ACC112 (cell line): ENCODE measurements around the gene DNAH14.
"Not testable (repeated sequence)": the region's sequence is repeated elsewhere in the genome, so short reads cannot be mapped to it uniquely, and the experiment has no call there.

Experiments used
- H2AFZ ChIP-seq: fragments of 200-600 bp; sonication (generic); one replicate; pipeline ENCODE4 v1.6.0; 2017; ENCODE audit warnings: antibody characterized with exemption, low read length; ENCODE audit not compliant: unreplicated experiment
- H3K27ac ChIP-seq: fragments of 200-600 bp; sonication (generic); 2 replicates; pipeline ENCODE4 v1.5.1; 2014; ENCODE audit warnings: low read depth, mild to moderate bottlenecking, antibody characterized with exemption, low read length, moderate library complexity
- H3K27me3 ChIP-seq: fragments of 200-600 bp; sonication (generic); 2 replicates; pipeline ENCODE4 v1.6.1; 2014; ENCODE audit warnings: mild to moderate bottlenecking, antibody characterized with exemption, low read length, moderate library complexity, mixed read lengths; ENCODE audit not compliant: insufficient read depth
- H3K36me3 ChIP-seq: fragments of 200-600 bp; sonication (generic); 2 replicates; pipeline ENCODE4 v1.6.1; 2016; ENCODE audit warnings: mild to moderate bottlenecking, antibody characterized with exemption, low read length, moderate library complexity, mixed read lengths; ENCODE audit not compliant: insufficient read depth
- H3K4me1 ChIP-seq: fragments of 200-600 bp; sonication (generic); one replicate; pipeline ENCODE4 v1.6.1; 2016; ENCODE audit warnings: low read length, mixed read lengths; ENCODE audit not compliant: insufficient read depth, unreplicated experiment, control insufficient read depth
- H3K4me3 ChIP-seq: fragments of 200-600 bp; sonication (generic); 2 replicates; pipeline ENCODE4 v1.5.1; 2014; ENCODE audit warnings: mild to moderate bottlenecking, low read depth, low read length
- H3K79me2 ChIP-seq: fragments of 200-600 bp; sonication (generic); one replicate; pipeline ENCODE4 v1.6.0; 2016; ENCODE audit warnings: low read length; ENCODE audit not compliant: control insufficient read depth, unreplicated experiment, insufficient read depth

Gene DNAH14

DNA sequence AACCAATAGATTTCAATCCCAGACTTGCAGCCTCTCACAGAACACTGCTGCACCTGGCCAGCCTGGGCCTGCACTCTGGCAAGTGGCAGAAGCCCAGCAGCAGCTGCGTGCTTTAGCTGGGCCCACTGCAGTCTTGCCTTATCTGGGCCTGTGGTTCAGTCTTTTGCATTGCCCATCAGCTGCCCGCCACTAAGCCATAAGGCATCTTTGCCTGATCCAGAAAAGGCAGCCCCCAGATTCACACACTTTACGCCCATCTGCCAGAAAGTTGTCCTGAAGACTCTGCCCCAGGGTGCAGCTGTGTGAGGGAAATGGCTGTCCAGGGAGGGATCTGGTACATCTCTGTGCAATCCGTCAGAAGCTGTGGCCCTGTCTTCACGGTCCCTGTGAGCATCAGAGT is 217.0 kb downstream of the DNAH14 start:
- no peaks in the 10 kb centered on the region for H3K27me3 ChIP-seq
- H3K27ac ChIP-seq = no peak overlapping the region
- no peak overlapping the region for H2AFZ ChIP-seq
- no peaks in the 10 kb centered on the region for H3K4me1 ChIP-seq
- H3K79me2 ChIP-seq = no peaks in the 10 kb centered on the region
- no peaks in the 10 kb centered on the region for H3K36me3 ChIP-seq
- no peak overlapping the region for H3K4me3 ChIP-seq

DNA sequence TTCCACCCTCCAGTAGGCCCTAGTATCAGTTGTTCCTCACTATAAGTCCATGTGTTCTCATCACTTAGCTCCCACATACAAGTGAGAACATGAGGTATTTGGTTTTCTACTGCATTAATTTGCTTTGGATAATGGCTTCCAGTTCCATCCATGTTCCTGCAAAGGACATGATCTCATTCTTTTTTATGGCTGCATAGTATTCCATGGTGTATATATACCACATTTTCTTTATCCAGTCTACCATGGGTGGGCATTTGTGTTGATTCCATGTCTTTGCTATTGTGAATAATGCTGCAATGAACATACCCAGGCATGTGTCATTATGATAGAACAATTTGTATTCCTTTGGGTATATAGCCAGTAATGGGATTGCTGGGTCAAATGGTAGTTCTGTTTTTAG is 218.3 kb downstream of the DNAH14 start:
- not testable (repeated sequence) for H3K79me2 ChIP-seq, H3K27ac ChIP-seq, H3K27me3 ChIP-seq, H3K36me3 ChIP-seq, H3K4me1 ChIP-seq, H2AFZ ChIP-seq, H3K4me3 ChIP-seq

DNA sequence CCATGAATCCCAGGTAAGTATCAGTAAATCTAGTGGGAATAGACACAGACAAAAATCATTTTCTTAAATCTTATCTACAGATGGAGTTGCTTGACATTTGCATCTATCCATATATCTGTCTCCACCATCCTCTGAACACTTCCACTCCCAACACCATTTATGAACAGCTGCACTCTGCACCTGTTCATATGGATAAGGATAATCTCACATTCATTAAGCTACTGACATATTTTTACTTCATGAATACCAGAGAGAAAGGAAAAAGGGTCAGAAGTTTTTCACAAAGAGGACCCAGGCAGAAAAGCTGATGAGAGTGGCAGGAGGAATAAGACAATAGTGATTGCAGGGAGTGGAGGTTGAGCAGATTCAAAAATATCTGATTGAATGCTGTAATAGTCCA is 222.6 kb downstream of the DNAH14 start:
- peaks cover 6% of the 10 kb centered on the region for H3K4me1 ChIP-seq
- H3K27ac ChIP-seq = no peak overlapping the region
- H3K79me2 ChIP-seq = no peaks in the 10 kb centered on the region
- no peak overlapping the region for H2AFZ ChIP-seq
- no peaks in the 10 kb centered on the region for H3K27me3 ChIP-seq
- no peaks in the 10 kb centered on the region for H3K36me3 ChIP-seq
- no peak overlapping the region for H3K4me3 ChIP-seq

DNA sequence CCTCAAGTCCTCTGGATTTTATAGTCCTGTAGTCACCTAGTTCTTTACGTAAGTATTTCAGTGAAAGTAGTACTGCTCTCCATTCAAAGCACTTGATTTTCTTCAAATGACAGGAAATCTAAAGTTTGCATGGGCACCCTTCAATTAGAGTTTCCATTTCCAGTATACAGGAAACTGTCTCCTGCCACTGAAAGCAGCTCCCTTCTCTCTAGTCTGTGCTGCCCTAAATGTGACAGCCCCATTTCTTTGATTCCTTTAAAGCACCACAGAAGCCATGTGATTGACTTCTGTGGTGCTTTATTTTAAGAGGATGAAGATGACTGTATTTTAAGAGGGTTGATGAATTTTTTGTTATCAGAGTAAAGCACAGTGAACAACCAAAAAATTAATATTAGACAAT is 226.1 kb downstream of the DNAH14 start:
- Histone ChIP-seq H2AFZ (peak overlapping the region; percentile 17), H3K4me3 (no peak overlapping the region), H3K27me3 (no peaks in the 10 kb centered on the region), H3K4me1 (peaks cover 6% of the 10 kb centered on the region), H3K27ac (no peak overlapping the region), H3K79me2 (no peaks in the 10 kb centered on the region), H3K36me3 (no peaks in the 10 kb centered on the region)

DNA sequence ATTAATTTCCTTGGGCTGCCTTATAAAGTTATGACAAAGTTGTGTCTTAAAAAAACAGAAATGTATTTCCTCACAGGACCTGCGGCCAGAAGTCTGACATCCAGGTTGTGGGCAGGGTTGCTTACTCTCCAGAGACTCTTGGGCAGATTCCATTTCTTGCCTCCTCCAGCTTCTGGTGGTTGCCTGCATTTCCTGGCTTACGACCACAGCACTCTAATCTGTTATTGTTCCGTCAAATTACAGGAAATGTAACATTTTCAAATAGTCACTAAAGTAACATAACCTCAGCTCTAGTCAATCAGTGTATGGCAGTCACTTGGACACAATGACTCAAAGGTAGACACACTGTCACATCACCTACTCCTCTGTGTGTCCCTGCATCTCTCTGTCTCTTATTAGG is 226.8 kb downstream of the DNAH14 start:
- Histone ChIP-seq H2AFZ (peak overlapping the region; percentile 3), H3K27ac (no peak overlapping the region), H3K79me2 (no peaks in the 10 kb centered on the region), H3K36me3 (no peaks in the 10 kb centered on the region), H3K27me3 (no peaks in the 10 kb centered on the region), H3K4me3 (no peak overlapping the region), H3K4me1 (peaks cover 6% of the 10 kb centered on the region)

DNA sequence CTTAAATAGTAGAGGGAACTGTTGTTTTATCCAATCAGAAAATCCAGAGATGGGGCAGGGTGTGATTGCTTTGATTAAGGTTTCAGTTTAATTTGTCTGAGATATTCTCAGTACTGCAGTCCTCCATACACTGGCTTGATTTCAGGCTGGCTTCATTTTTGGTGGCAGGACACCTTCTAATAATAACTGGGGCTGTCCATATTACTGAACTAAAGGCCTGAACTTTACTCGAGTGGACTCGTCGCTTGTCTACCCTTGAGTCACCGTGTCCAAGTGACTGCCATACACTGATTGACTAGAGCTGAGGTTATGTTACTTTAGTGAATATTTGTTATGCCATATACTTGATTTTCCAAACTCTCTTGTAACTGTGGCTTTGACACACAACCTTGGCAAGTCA is 228.8 kb downstream of the DNAH14 start:
- no peaks in the 10 kb centered on the region for H3K79me2 ChIP-seq
- no peaks in the 10 kb centered on the region for H3K27me3 ChIP-seq

DNA sequence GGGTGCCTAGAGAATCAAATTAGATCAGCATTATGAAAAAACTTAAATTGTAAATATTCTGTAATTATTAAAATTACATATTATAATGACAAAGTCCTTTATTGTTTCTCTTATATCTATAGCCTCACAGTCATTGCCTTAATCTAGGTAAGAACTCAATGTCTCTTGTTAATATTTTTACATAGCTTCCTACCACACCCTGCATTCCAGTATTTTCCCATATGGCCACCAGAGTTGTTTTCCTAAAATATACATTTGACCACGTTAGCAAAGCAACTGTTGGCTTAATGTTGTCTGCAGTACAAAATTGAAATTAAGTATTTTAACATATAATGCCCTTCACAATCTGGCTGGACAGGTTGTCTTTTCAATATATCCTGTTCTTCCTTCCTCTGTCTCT is 230.3 kb downstream of the DNAH14 start:
- no peaks in the 10 kb centered on the region for H3K27me3 ChIP-seq
- H3K4me3 ChIP-seq = no peak overlapping the region

More for the DNA sequence above, 228.8 kb downstream of the DNAH14 start:
- H3K4me3 ChIP-seq = no peak overlapping the region
- peaks cover 6% of the 10 kb centered on the region for H3K4me1 ChIP-seq
- no peak overlapping the region for H2AFZ ChIP-seq
- H3K36me3 ChIP-seq = no peaks in the 10 kb centered on the region
- no peak overlapping the region for H3K27ac ChIP-seq

DNA sequence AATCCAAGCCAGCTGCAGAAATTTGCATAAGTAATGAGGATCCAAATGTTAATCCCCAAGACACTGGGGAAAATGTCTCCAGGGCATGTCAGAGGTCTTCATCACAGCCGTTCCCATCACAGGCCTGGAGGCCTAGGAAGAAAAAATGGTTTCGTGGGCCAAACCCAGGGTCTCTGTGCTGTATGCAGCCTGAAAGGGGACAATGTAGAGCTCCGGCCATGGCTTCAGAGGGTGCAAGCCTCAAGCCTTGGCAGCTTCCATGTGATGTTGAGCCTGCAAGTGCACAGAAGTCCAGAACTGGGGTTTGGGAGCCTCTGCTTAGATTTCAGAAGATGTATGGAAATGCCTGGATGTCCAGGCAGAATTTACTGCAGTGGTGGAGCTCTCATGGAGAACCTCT is 247.9 kb downstream of the DNAH14 start:
- not testable (repeated sequence) for H3K4me1 ChIP-seq, H3K79me2 ChIP-seq, H3K27me3 ChIP-seq, H3K36me3 ChIP-seq, H3K4me3 ChIP-seq, H2AFZ ChIP-seq, H3K27ac ChIP-seq

More for the DNA sequence above, 230.3 kb downstream of the DNAH14 start:
- peaks cover 6% of the 10 kb centered on the region for H3K4me1 ChIP-seq
- no peaks in the 10 kb centered on the region for H3K79me2 ChIP-seq
- no peak overlapping the region for H3K27ac ChIP-seq
- H2AFZ ChIP-seq = no peak overlapping the region
- no peaks in the 10 kb centered on the region for H3K36me3 ChIP-seq

DNA sequence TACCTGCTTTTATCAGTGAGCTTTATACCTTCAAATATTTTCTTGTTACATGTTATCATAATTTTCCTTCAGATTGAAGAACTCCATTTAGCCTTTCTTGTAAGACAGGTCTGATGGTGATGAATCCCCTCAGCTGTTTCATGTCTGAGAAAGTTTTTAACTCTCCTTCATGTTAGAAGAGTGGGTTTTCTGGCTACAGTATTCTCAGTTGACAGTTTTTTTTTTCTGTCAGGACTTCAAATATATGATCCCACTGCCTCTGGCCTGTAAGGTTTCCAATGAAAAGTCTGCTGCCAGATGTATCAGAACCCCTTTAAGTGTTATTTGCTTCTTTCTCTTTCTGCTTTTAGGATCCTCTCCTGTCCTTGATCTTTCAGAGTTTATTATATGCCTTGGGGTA is 250.2 kb downstream of the DNAH14 start:
- H3K27ac ChIP-seq = no peak overlapping the region
- no peak overlapping the region for H2AFZ ChIP-seq
- no peak overlapping the region for H3K4me3 ChIP-seq
- no peaks in the 10 kb centered on the region for H3K27me3 ChIP-seq
- H3K79me2 ChIP-seq = no peaks in the 10 kb centered on the region
- H3K4me1 ChIP-seq = no peaks in the 10 kb centered on the region
- H3K36me3 ChIP-seq = no peaks in the 10 kb centered on the region

DNA sequence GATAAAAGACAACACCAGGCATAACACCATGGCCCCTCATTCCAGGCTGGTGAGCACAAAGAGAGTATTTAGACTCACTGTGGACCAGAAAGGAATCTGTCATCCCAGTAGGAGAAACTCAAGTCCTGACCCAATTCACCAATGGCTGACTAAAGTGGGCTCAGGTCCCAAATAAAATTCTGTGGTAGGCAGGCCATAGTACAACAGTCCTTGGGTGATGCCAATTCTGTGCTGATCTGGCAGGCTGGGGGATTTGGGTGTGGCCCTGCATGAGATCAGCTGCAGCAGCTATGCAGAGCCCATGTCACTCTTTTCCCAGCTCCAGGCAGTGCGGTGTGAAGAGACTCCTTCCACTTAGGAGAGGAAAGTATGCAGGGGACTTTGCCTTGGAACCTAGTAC is 253.2 kb downstream of the DNAH14 start:
- Histone ChIP-seq H3K36me3 (no peaks in the 10 kb centered on the region), H2AFZ (no peak overlapping the region), H3K27me3 (no peaks in the 10 kb centered on the region), H3K79me2 (no peaks in the 10 kb centered on the region), H3K4me1 (no peaks in the 10 kb centered on the region), H3K27ac (no peak overlapping the region), H3K4me3 (no peak overlapping the region)

DNA sequence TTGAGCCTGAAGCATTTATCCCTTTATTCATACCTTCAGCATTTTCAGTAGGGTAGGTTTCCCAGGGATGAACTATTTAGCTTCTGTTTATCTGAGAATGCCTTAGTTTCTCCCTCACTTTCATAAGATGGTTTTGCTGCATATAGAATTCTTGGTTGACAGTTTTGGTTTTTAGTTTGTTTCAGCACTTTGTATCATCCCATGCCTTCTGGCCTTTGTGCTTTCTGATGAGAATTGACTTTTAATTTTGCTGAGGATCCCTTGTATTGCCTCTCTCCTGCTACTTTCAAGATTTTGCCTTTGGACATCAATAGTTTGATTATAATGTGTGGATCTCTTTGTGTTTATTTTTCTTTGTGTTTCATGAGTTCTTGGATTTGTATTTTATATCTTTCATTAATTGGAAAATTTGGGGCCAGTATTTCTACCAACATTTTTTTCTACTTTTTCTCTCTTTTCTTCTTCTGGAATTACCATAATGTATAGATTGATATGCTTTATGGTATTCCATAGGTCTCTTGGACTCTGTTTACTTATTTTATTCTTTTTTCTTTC is 261.8 kb downstream of the DNAH14 start:
- H3K27me3 ChIP-seq = no peaks in the 10 kb centered on the region
- no peaks in the 10 kb centered on the region; the same call in 1 of the 2 replicates for H3K36me3 ChIP-seq
- H3K79me2 ChIP-seq = no peaks in the 10 kb centered on the region
- H3K4me1 ChIP-seq = no peaks in the 10 kb centered on the region
- H3K4me3 ChIP-seq = no peak overlapping the region
- no peak overlapping the region for H2AFZ ChIP-seq
- H3K27ac ChIP-seq = no peak overlapping the region
